Heart left ventricle (tissue), 13 donors: ENCODE measurements around the gene PLEKHG4B.

Experiments used
- POLR2A ChIP-seq, 2 donors: fragments of 450-650 bp; IDR thresholded peaks; one replicate each; pipeline ENCODE4 v1.6.1; 2017; ENCODE audit warnings: antibody characterized with exemption in 2 of 2, mild to moderate bottlenecking in 2 of 2, moderate library complexity in 2 of 2
- TF ChIP-seq, protein P1 (sequence below), 12 donors: fragments of 200-600 bp; sonication (generic) in 4 of 12; IDR thresholded peaks; one replicate each; pipeline versions ENCODE4 v1.5.0 to v1.8.0; 2018 to 2022; ENCODE audit warnings: antibody characterized with exemption in 12 of 12, mild to moderate bottlenecking in 5 of 12
- donor health status: ischemic (EF 13 %, LVEDD 7.1; RV severe dilation, severe dysfunction).
- donor health status: DM: no; HTN: yes; CAD: no.
- donor health status: DM: no; HTN: no; CAD: no.
- donor health status: ischemic (EF 25% LVEDD 6.9; RV normal size, moderate dysfunction).
- donor health status: ischemic (EF 25% LVEDD 5.7; RV mildly dilated, moderate dysfunction).
- donor health status: ischemic (EF 35%, LVEDD 5.7; RV mildly dilated, moderate dysfunction).
- donor health status: nonischemic (EF 11% LVEDD 7.7; RV severe dilation, severe dysfunction).
- donor health status: DM: yes; HTN: yes; CAD: no.
- donor health status: PGD.
- donor health status: ischemic (EF 29% LVEDD 5.4; RV normal size, mild dysfunction).
- donor health status: nonischemic (EF 23%, LVEDD 6.1; RV moderate dilation, normal function).

GRCh38 chr5:99815-100214 is 7.8 kb downstream of the PLEKHG4B start:
- no peak for TF ChIP-seq POLR2A (IDR thresholded peaks at IDR 0.05)
- TF ChIP-seq, protein P1, sequence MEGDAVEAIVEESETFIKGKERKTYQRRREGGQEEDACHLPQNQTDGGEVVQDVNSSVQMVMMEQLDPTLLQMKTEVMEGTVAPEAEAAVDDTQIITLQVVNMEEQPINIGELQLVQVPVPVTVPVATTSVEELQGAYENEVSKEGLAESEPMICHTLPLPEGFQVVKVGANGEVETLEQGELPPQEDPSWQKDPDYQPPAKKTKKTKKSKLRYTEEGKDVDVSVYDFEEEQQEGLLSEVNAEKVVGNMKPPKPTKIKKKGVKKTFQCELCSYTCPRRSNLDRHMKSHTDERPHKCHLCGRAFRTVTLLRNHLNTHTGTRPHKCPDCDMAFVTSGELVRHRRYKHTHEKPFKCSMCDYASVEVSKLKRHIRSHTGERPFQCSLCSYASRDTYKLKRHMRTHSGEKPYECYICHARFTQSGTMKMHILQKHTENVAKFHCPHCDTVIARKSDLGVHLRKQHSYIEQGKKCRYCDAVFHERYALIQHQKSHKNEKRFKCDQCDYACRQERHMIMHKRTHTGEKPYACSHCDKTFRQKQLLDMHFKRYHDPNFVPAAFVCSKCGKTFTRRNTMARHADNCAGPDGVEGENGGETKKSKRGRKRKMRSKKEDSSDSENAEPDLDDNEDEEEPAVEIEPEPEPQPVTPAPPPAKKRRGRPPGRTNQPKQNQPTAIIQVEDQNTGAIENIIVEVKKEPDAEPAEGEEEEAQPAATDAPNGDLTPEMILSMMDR (IDR thresholded peaks at IDR 0.05), result no peak
